Activated CD4-positive, alpha-beta memory T cell treated with anti-CD3 and anti-CD28 coated beads, Interleukin-2, amount 10 ng/mL, durations not matched to agents 7 days and 5 days (primary cell): ENCODE data around the gene SMIM36. TPM values are rescaled to one million over a fixed set of nuclear protein-coding genes. Genes with fewer than 3 reads are reported as not detected.
"Not testable (repeated sequence)": the region's sequence is repeated elsewhere in the genome, so short reads cannot be mapped to it uniquely, and the experiment has no call there.

Experiments used
- CTCF ChIA-PET: fragments of 350-600 bp; sonication (Branson Sonifier 250); formaldehyde crosslinking; loops from one replicate; lab custom pipeline; 2021; ENCODE audit warnings: antibody characterized with exemption, inconsistent platforms; lab: Charles Lee
- POLR2A ChIA-PET: fragments of 350-600 bp; sonication (Branson Sonifier 250); formaldehyde crosslinking; loops from one replicate; lab custom pipeline; 2021; ENCODE audit warnings: antibody characterized with exemption; lab: Charles Lee
- DNase-seq: peaks from one replicate; pipeline ENCODE4 v3.0.0-alpha.2; 2020
- H3K27ac Mint-ChIP-seq: one replicate; pipeline ENCODE4 v1.8.0; 2021; ENCODE audit warnings: mild to moderate bottlenecking, mixed read lengths
- H3K27me3 Mint-ChIP-seq: one replicate; pipeline ENCODE4 v1.8.0; 2021; ENCODE audit warnings: mixed read lengths
- H3K36me3 Mint-ChIP-seq: one replicate; pipeline ENCODE4 v1.8.0; 2021; ENCODE audit warnings: low read depth, mixed read lengths
- H3K4me1 Mint-ChIP-seq: one replicate; pipeline ENCODE4 v1.8.0; 2021; ENCODE audit warnings: mixed read lengths
- H3K4me3 Mint-ChIP-seq: one replicate; pipeline ENCODE4 v1.8.0; 2021; ENCODE audit warnings: mild to moderate bottlenecking, mixed read lengths
- H3K9me3 Mint-ChIP-seq: one replicate; pipeline ENCODE4 v1.8.0; 2021; ENCODE audit warnings: mixed read lengths
- total RNA-seq, 2 experiments: library from RNA; stranded (reverse); gene quantifications; one replicate each; pipeline ENCODE4 v1.2.3, GENCODE V29; 2021

SMIM36 gene
- total RNA-seq, 2 experiments from 2014 or later: not detected

- CTCF ChIA-PET, POLR2A ChIA-PET, H3K36me3 Mint-ChIP-seq: not testable (repeated sequence)
These were observed 65.2 kb downstream of the SMIM36 start for GRCh38 chr17:55446004-55446403.

GRCh38 chr17:55444471-55445441 is 66.5 kb downstream of the SMIM36 start:
- H3K4me3 Mint-ChIP-seq: no peak overlapping the region
- no peaks in the 10 kb centered on the region for H3K36me3 Mint-ChIP-seq
- H3K4me1 Mint-ChIP-seq: no peaks in the 10 kb centered on the region
- CTCF ChIA-PET: no interaction called here
- POLR2A ChIA-PET: no interaction called here
- no peak overlapping the region for H3K27ac Mint-ChIP-seq
- H3K27me3 Mint-ChIP-seq: peaks cover 3% of the 10 kb centered on the region
- no peaks in the 10 kb centered on the region for H3K9me3 Mint-ChIP-seq
- no peak for DNase-seq

More at GRCh38 chr17:55446004-55446403, 65.2 kb downstream of the SMIM36 start:
- H3K9me3 Mint-ChIP-seq, H3K4me3 Mint-ChIP-seq, H3K27ac Mint-ChIP-seq, H3K27me3 Mint-ChIP-seq, DNase-seq, H3K4me1 Mint-ChIP-seq: not testable (repeated sequence)

GRCh38 chr17:55443904-55444303 is 67.3 kb downstream of the SMIM36 start:
- Mint-ChIP-seq H3K27ac (no peak overlapping the region), H3K36me3 (no peaks in the 10 kb centered on the region), H3K4me1 (no peaks in the 10 kb centered on the region), H3K27me3 (peaks cover 3% of the 10 kb centered on the region), H3K4me3 (no peak overlapping the region), H3K9me3 (no peaks in the 10 kb centered on the region)
- POLR2A ChIA-PET: no interaction called here
- DNase-seq: no peak
- CTCF ChIA-PET: no interaction called here

GRCh38 chr17:55442953-55443683 is 68.1 kb downstream of the SMIM36 start:
- Mint-ChIP-seq H3K27ac (no peak overlapping the region), H3K9me3 (no peaks in the 10 kb centered on the region), H3K4me1 (no peaks in the 10 kb centered on the region), H3K4me3 (no peak overlapping the region), H3K27me3 (peaks cover 3% of the 10 kb centered on the region), H3K36me3 (no peaks in the 10 kb centered on the region)
- ChIA-PET CTCF (no interaction called here), POLR2A (interaction anchor here (1.0 kb wide), 1 partner anchor 11 kb away, joined by 3 read pairs; no protein-coding TSS in a partner anchor)
- no peak for DNase-seq

- Mint-ChIP-seq H3K4me3 (no peak overlapping the region), H3K36me3 (no peaks in the 10 kb centered on the region), H3K4me1 (peaks cover 2% of the 10 kb centered on the region), H3K27ac (no peak overlapping the region), H3K9me3 (no peaks in the 10 kb centered on the region), H3K27me3 (peaks cover 3% of the 10 kb centered on the region)
- ChIA-PET CTCF (no interaction called here), POLR2A (interaction anchor here (1.0 kb wide), 1 partner anchor 10 kb away, joined by 3 read pairs; no protein-coding TSS in a partner anchor)
- DNase-seq: no peak
These were observed 68.8 kb downstream of the SMIM36 start for GRCh38 chr17:55442462-55442861.

GRCh38 chr17:55441544-55441943 is 69.7 kb downstream of the SMIM36 start:
- no peak overlapping the region for H3K27ac Mint-ChIP-seq
- ChIA-PET POLR2A (no interaction called here), CTCF (no interaction called here)
- no peak for DNase-seq
- H3K36me3 Mint-ChIP-seq: no peaks in the 10 kb centered on the region
- H3K27me3 Mint-ChIP-seq: peaks cover 5% of the 10 kb centered on the region
- no peak overlapping the region for H3K4me3 Mint-ChIP-seq
- peaks cover 7% of the 10 kb centered on the region for H3K4me1 Mint-ChIP-seq
- no peaks in the 10 kb centered on the region for H3K9me3 Mint-ChIP-seq

GRCh38 chr17:55440391-55440790 is 70.9 kb downstream of the SMIM36 start:
- no peak for DNase-seq
- POLR2A ChIA-PET: no interaction called here
- Mint-ChIP-seq H3K4me1 (peaks cover 10% of the 10 kb centered on the region), H3K4me3 (no peak overlapping the region), H3K36me3 (no peaks in the 10 kb centered on the region), H3K27ac (no peak overlapping the region), H3K9me3 (no peaks in the 10 kb centered on the region), H3K27me3 (peaks cover 5% of the 10 kb centered on the region)
- CTCF ChIA-PET: no interaction called here

GRCh38 chr17:55437159-55437605 is 74.1 kb downstream of the SMIM36 start:
- Mint-ChIP-seq H3K9me3 (no peaks in the 10 kb centered on the region), H3K27me3 (peaks cover 5% of the 10 kb centered on the region), H3K4me3 (no peak overlapping the region), H3K27ac (no peak overlapping the region), H3K36me3 (no peaks in the 10 kb centered on the region), H3K4me1 (peaks cover 26% of the 10 kb centered on the region)
- CTCF ChIA-PET: no interaction called here
- POLR2A ChIA-PET: interaction anchor here (1.1 kb wide), 1 partner anchor 15 kb away, joined by 3 read pairs; the partner anchor contains the start of gene MMD
- DNase-seq: no peak

GRCh38 chr17:55436224-55437158 is 74.8 kb downstream of the SMIM36 start:
- H3K4me1 Mint-ChIP-seq: peaks cover 28% of the 10 kb centered on the region
- CTCF ChIA-PET: no interaction called here
- no peak overlapping the region for H3K4me3 Mint-ChIP-seq
- no peaks in the 10 kb centered on the region for H3K36me3 Mint-ChIP-seq
- H3K27me3 Mint-ChIP-seq: peaks cover 5% of the 10 kb centered on the region
- no peak for DNase-seq
- no peaks in the 10 kb centered on the region for H3K9me3 Mint-ChIP-seq
- POLR2A ChIA-PET: interaction anchor here (1.1 kb wide), 1 partner anchor 15 kb away, joined by 3 read pairs; the partner anchor contains the start of gene MMD
- no peak overlapping the region for H3K27ac Mint-ChIP-seq

- ChIA-PET CTCF (no interaction called here), POLR2A (no interaction called here)
- no peak for DNase-seq
- H3K27me3 Mint-ChIP-seq: peaks cover 5% of the 10 kb centered on the region
- H3K9me3 Mint-ChIP-seq: no peaks in the 10 kb centered on the region
- no peaks in the 10 kb centered on the region for H3K36me3 Mint-ChIP-seq
- peaks cover 28% of the 10 kb centered on the region for H3K4me1 Mint-ChIP-seq
- H3K4me3 Mint-ChIP-seq: no peak overlapping the region
- H3K27ac Mint-ChIP-seq: no peak overlapping the region
These were observed 75.8 kb downstream of the SMIM36 start for GRCh38 chr17:55435408-55435807.

- no peak overlapping the region for H3K4me3 Mint-ChIP-seq
- H3K27me3 Mint-ChIP-seq: peaks cover 2% of the 10 kb centered on the region
- ChIA-PET CTCF (no interaction called here), POLR2A (no interaction called here)
- H3K36me3 Mint-ChIP-seq: no peaks in the 10 kb centered on the region
- no peak overlapping the region for H3K27ac Mint-ChIP-seq
- H3K4me1 Mint-ChIP-seq: peaks cover 28% of the 10 kb centered on the region
- DNase-seq: no peak
- no peaks in the 10 kb centered on the region for H3K9me3 Mint-ChIP-seq
These were observed 76.5 kb downstream of the SMIM36 start for GRCh38 chr17:55434721-55435120.

- Mint-ChIP-seq H3K9me3 (no peaks in the 10 kb centered on the region), H3K36me3 (no peaks in the 10 kb centered on the region), H3K27ac (no peak overlapping the region), H3K4me3 (no peak overlapping the region), H3K4me1 (peaks cover 28% of the 10 kb centered on the region), H3K27me3 (peaks cover 4% of the 10 kb centered on the region)
- CTCF ChIA-PET: interaction anchor here (1.1 kb wide), 1 partner anchor 81 kb away, joined by 3 read pairs; no protein-coding TSS in a partner anchor
- no peak for DNase-seq
- POLR2A ChIA-PET: no interaction called here
These were observed 77.4 kb downstream of the SMIM36 start for GRCh38 chr17:55433629-55434422.
